ENCODE measurements around the gene TANGO2.

- no peak for TF ChIP-seq FOXA1 (IDR thresholded peaks at IDR 0.05)
- TF ChIP-seq SP1 (IDR thresholded peaks at IDR 0.05): no peak
- TF ChIP-seq ARNT (IDR thresholded peaks at IDR 0.05): 0 out of 2 replicates have a peak, but pooled peaks have one; percentile 22
- no peak for TF ChIP-seq PKNOX1 (IDR thresholded peaks at IDR 0.05)
- peak; percentile 11; the same call in 1 of the 2 replicates for TF ChIP-seq NFRKB (IDR thresholded peaks at IDR 0.05)
- 0 out of 2 replicates have a peak, but pooled peaks have one; percentile 40 for TF ChIP-seq FOXM1 (IDR thresholded peaks at IDR 0.05; ENCODE audit: borderline replicate concordance)
- no peak for TF ChIP-seq FOXK2 (IDR thresholded peaks at IDR 0.05)
- TF ChIP-seq SUZ12 (IDR thresholded peaks at IDR 0.05): no peak
- TF ChIP-seq LEF1 (IDR thresholded peaks at IDR 0.05; ENCODE audit: borderline replicate concordance): peak; percentile 70; the same call in 1 of the 2 replicates
- TF ChIP-seq BHLHE40 (IDR thresholded peaks at IDR 0.05; ENCODE audit: borderline replicate concordance): no peak
- TF ChIP-seq CTBP1 (IDR thresholded peaks at IDR 0.05; ENCODE audit: borderline replicate concordance): no peak
- no peak for TF ChIP-seq TARDBP (IDR thresholded peaks at IDR 0.05)
- no peak for TF ChIP-seq HDGF (IDR thresholded peaks at IDR 0.05; ENCODE audit: borderline replicate concordance)
Measured at GRCh38 chr22:20079745-20080444, 59.0 kb downstream of the TANGO2 start, which contains the start of gene DGCR8.
